Body of pancreas (tissue), 4 donors: ENCODE results near the gene ZMYM2.

Experiments used
- CTCF ChIP-seq, 7 experiments: fragments of 450-650 bp in 4 of 7; fragments of 200-600 bp in 3 of 7; sonication (generic) in 3 of 7; IDR thresholded peaks; one replicate each; pipeline ENCODE4 v1.5.1; 2016 to 2019; ENCODE audit warnings: antibody characterized with exemption in 7 of 7
- POLR2A ChIP-seq, 3 donors: fragments of 450-650 bp; IDR thresholded peaks; one replicate each; pipeline ENCODE4 v1.6.1; 2016; ENCODE audit warnings: antibody characterized with exemption in 3 of 3, mild to moderate bottlenecking in 2 of 3

GRCh38 chr13:20044086-20044485 lies 85.6 kb downstream of the ZMYM2 start:
- no peak for TF ChIP-seq CTCF (IDR thresholded peaks at IDR 0.05)
- no peak for TF ChIP-seq POLR2A (IDR thresholded peaks at IDR 0.05)
